Measurements from ENCODE around the gene KIF5C.

Gene KIF5C

GRCh38 chr2:149021271-149021719 lies 146.3 kb downstream of the KIF5C start:
- DNase-seq: no peak

GRCh38 chr2:149021761-149022160 lies 146.7 kb downstream of the KIF5C start:
- no peak for DNase-seq

DNA sequence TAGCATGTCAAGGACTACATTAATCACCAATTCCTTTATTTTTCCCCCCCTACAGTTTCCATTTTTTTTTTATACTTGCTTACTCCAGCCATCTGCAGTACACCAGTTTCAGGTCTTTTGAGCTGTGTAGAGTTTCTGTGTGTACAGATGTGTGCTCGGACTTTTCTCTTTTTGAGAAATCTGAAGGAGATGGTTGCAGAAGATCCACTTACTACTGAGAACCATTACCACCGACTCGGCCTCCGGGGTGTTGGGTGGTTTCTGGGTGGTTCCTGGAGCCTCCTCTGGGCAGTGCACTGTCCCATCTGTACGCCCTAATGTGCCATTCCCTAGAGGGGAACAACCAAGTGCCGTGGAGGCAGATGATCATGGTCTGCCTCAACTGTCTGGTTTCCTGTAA lies 148.1 kb downstream of the KIF5C start:
- no peak for DNase-seq

GRCh38 chr2:149027590-149028250 lies 152.7 kb downstream of the KIF5C start:
- DNase-seq: no peak

DNA sequence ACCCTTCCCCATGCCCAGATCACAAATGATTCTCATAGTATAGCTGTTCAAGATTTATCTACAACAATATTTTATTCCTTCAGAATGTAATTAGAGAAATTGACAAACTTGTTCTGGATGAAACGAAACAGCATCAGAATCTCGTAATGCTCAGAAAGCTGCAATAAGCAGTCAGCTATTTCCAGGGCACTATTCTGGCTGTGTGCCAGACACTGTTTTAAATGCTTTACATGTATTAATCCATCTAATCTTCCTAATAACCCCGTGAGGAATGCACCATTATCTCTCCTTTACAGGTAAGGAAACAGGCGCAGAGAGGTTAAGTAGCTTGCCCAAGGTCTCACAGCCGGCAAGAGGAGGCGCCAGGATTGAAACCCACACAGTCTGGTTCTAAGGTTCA lies 153.3 kb downstream of the KIF5C start:
- DNase-seq: no peak

GRCh38 chr2:149028891-149029290 lies 153.9 kb downstream of the KIF5C start:
- DNase-seq: no peak

GRCh38 chr2:149029307-149029965 lies 154.4 kb downstream of the KIF5C start:
- DNase-seq: no peak

DNA sequence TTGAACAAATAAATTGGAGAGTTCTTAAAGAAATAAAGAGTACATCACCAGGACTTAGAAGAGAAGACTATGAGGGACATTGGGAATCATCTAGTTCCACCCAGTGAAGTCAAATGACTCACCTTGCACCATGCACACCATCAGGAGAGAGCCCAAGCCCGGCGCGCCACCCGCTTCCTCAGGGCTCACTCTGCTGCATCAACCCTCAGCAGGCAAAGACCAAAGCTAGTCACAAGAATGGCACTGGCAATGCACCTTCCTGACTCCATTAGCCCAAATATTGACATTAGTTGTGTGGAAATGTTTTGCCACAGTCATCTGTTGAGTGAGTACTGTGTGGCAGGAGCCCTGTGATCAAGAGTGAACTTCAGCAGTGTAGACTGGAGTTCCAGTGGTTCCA lies 156.4 kb downstream of the KIF5C start:
- no peak for DNase-seq

DNA sequence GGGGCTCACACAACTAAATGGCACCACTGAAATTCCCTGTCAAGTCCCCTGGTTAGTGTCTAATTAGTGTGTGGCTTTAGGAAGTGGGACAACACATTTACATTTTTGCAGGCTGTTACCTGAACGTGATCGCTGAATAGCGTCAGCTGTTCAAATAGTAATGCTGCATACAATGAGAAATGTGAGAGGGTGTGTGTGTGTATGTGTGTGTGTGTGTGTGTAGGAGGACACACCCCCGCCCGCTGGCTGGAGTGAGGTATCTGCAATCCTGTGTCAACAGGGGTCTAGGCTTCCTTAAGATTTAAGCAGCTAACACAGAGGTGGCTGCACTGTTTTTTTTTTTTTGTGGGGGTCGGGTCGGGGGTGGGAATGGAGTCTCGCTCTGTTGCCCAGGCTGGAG lies 158.7 kb downstream of the KIF5C start:
- DNase-seq: no peak

DNA sequence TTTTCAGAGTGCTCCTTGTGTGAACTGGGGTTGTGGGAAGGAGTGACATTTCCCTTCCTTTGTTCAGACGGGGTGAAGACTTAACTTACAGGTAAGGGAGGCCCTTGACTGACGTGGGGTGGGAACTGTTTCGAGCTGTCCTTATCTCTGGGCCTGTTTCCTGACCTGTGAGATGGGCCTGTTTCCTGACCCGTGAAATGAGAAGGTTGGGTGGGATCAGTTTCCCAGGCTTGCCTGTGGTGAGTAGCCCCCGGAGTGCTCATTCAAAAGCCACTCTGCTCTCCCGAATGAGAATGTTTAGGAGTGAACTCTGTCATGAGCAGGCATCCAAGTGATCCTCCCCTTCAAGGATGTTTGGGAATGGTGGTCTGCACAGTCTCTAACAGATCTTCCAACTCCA lies 159.4 kb downstream of the KIF5C start:
- no peak for DNase-seq

DNA sequence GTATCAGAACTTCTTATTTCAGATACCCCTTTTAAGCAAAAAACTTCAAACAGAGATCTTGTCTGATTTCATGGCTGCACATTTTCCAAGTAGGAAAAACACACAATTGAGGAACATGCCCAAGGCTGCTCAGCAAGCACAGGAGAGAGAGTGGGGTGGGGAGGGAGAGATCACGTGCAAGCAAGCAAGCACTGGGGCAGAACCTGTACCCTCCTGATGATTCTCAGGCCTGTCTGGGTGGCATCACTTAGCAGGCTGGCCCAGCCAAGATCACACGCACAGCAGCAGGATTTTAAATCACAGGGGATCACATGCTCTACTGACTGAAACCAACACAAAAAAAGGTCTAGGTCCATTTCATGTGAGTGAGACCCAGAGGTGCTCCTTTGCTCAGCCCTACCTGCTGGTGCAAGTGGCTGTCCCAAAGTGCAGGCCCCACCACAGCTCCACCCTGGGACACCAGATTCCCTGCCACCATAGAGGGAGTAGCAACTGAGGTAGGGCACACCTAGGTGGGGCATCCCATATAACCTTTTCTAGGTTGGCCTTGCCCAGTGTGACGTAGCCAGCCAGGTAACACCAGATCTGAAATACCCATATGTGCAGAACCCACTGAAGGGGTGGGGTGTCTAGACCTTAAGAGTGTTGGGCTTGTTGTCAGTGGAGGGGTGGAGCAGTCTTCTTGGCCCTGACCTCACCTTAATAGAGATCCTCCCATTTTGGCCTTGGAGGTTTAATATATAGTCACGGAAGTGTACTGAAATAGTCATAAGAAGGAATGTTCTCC lies 161.7 kb downstream of the KIF5C start:
- DNase-seq: no peak

- DNase-seq: no peak
Measured at GRCh38 chr2:149037851-149038250, 162.8 kb downstream of the KIF5C start.

- DNase-seq: no peak
Measured at GRCh38 chr2:149038442-149039212, 163.6 kb downstream of the KIF5C start, which contains the start of gene LYPD6B. Gene LYPD6B, plus strand, starts transcription at chr2:149038699. Its CDS starts 92,250 bp downstream, at chr2:149130949.

DNA sequence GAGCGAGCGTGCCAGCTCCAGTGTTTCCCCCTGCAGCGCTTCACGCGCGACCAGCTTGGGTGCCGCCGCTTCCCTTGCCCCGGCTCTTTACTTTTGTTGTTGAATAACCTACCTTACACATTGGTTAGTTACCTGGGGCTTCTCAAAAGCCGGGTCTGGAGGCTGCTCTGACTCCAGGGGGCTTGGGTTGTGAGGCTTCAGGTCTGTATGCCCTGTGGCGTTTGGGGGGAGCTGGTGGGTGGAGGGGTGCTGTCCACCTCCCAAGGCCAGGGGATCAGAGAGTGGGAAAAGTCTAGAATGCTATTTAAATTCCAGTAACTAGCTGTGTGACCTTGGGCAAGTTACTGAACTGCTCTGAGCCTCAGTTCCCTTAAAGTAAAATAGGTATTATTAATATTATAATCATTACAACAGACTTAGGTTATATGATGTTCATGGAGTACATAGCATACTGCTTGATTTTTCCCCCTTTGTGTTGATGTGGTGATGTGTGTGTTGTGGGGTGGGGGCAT lies 164.2 kb downstream of the KIF5C start:
- no peak for DNase-seq

GRCh38 chr2:149040451-149040850 lies 165.4 kb downstream of the KIF5C start:
- peak; percentile 61 for DNase-seq

DNA sequence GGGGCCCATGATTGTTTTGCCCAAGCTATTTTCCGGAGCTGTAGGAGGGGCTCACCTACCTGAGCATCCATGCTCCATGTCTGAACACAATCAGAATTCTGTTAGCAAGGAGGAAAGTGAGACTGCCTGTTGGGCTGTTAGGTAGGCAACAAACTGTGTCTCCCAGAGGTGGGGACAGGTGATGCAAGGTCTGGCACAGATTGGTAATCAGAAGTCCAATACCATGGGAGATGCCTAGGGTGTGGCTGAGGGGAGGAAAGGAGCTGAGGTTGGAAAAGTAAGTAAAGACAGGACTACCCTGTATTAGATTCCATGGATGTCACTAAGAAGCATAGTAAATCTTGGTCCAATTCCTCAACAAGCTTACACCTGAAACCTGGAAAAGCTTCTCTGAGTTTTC lies 166.5 kb downstream of the KIF5C start:
- no peak for DNase-seq

DNA sequence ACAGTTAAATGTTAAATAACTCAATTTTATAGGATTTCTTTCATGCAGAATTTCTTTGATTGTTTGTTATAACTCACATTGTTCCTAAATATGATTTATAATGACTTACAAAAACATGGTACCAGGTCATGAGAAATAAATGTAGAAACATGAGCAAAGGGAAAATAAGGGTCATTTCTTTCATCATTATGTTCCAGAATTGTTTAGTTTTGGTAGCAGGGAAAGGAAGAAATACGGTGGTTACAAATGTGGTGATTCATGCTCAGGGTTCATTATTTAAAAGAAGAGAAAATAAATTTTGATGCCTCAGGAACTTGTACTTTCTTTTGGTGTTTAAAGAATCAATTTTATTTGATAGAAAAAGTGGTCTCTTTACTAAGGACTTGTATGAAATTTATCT lies 167.9 kb downstream of the KIF5C start:
- no peak for DNase-seq

DNA sequence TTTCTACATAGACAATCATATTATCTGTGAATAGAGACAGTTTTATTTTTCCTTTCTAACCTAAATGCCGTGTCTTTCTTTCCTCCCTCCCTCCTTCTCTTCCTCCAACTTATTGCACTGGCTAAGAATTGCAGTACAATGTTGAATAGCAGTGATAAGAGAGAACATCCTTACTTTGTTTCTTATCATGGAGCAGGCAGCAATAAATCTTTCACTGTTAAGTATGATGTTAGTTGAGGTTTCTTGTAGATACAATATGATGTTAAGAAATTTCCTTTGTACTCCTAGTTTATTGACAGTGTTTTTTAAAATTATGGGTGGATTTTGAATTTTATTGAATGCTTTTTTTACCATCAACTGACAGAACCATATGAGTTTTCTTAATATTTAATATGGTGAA lies 169.5 kb downstream of the KIF5C start:
- no peak for DNase-seq

DNA sequence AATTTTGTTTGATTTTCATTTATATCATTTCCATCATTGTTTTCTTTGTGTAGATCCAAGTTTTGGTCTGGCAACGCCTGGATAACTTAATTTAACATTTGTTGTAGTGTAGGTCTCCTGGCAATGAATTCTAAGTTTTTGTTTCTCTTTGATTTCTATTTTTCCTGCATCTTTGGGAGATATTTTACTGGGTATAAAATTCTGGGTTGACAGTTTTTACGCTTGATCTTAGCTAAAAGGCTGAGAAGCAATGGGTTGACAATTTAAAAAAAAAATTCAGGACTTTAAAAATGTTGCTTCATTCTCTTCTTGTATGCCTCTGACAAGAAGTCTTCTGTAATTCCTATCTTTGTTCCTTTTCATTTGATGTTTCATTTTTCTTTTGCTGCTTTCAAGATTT lies 172.1 kb downstream of the KIF5C start:
- DNase-seq: no peak

DNA sequence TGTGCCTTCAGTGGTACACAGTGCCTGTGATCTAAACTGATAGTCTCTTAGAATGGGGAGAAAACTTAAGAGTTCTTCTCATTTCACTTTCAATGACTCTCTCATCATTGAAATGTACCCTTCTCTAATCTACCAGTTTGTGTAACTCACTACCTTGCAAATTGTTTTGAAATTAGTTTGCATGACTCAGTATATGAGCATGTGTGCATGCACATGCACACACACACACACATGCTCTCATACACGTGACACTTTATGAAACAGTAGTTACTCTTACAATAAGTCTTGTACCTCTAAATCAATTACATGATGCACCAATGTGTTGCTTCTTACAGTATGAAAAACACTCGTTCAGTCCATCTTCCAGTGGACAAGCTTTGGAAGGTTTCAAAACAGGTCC lies 174.1 kb downstream of the KIF5C start:
- DNase-seq: peak; percentile 7

DNA sequence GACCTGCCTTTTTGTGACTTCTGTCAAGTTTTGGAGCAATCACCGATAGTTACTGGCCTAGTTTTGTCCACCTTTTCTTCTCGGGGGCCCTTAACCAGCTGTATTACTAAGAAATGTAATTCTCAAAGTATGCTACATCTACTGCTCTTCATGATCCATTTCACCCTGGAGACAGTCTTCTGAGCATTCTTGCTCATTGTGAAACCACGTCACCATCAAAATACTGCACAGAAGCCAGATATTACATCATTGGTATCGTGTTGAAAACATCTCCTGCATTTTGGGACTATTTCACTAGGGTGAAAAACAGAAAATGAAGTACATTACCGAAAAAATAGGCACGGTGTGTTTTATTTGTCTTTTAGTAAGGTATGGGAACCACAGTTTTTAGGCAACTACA lies 175.2 kb downstream of the KIF5C start:
- peak; percentile 75 for DNase-seq

DNA sequence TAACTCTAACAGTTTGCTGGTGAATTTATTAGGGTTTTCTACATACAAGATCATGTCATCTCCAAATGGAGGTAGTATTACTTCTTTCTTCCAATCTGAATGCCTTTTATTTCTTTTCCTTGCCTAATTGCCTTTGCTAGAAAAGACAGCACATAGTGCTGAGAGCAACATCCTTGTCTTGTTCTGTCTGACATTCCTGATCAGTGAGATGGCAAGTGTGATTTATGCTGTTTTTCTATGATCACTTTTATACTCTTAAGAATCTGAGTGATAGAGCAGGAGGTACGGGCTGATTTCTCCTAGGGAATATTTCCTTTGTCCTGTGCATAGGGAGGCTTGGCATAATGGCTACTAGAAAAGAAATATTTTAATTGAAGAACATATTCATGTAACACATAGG lies 180.7 kb downstream of the KIF5C start:
- DNase-seq: no peak
